ENCODE data around the gene CSNK2A1. TPM values are rescaled to one million over a fixed set of nuclear protein-coding genes. Genes with fewer than 3 reads are reported as not detected.

CSNK2A1 gene
- total and polyA plus RNA-seq, 2 of the 8 experiments (the other 6 are each of a cell fraction or from before 2014, with no cell fraction given), result 117 to 260 TPM

DNA sequence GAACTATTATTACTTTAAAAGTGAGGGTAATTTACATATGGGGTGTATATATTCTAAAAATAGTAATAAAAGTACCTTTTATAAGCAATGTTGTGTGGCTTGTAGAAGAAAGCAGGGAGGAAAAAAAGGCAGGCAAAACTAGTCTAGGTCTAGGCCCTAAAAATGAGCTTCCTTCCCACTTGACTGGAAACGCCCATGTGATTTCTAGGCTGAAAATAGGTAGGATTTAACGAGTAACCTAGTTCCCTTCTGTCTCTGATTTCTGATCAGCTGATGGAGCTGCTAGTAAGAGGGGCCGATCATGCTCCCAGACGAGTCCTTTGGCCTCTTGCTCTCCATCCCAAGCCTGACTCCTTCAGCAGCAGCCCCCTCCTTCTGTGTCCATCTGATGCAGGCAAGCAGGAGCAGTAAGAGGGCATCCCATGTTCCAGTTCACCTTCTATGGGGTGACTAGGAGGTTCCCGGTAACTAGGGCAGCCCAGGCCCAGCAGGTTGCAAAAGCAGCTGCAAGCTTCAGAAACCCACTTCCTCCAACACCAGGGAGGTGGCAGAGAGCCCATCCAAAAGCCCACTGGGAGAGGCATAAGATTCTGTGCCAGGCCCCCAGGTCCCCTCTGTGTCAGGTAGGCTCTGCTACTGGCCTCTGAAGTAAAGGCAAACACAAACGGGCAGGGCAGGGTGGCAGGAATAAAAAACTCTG lies 105.7 kb downstream of the CSNK2A1 start:
- Histone ChIP-seq H2BK20ac (ENCODE audit: low read length) (no peak overlapping the region), H3K79me2 (ENCODE audit: control insufficient read depth in 1 of 2, insufficient read depth in 2 of 2, low read length in 2 of 2) (no peaks in the 10 kb centered on the region), H3K79me1 (ENCODE audit: low read depth, low read length) (no peaks in the 10 kb centered on the region), H3K23ac (ENCODE audit: insufficient read length) (no peak overlapping the region), H2BK120ac (replicated peaks; ENCODE audit: low read depth, low read length) (no peak overlapping the region), H3K56ac (replicated peaks; ENCODE audit: insufficient read length, low read depth, low read length) (no peak overlapping the region), H4K5ac (ENCODE audit: insufficient read length, low read depth, low read length) (no peak overlapping the region), H2BK5ac (ENCODE audit: low read depth, low read length) (no peak overlapping the region), H3K9ac (replicated peaks in 1 of 4; ENCODE audit: extremely low read depth in 1 of 4, low read depth in 3 of 4, low read length in 3 of 4) (no peak overlapping the region), H4K91ac (replicated peaks; ENCODE audit: insufficient read length, low read length) (no peak overlapping the region), H3K18ac (ENCODE audit: extremely low read depth, low read length) (no peak overlapping the region), H3K27me3 (replicated peaks in 1 of 4; ENCODE audit: control insufficient read depth in 3 of 4, extremely low read depth in 1 of 4, insufficient read depth in 3 of 4, low read length in 3 of 4) (peaks cover 0 to 11% (median 2%) of the 10 kb centered on the region in 4 experiments; a peak in 4 of 7 replicates), H2AFZ (ENCODE audit: low read length) (no peak overlapping the region), H3K4me1 (replicated peaks in 1 of 4; ENCODE audit: control insufficient read depth in 3 of 4, insufficient read depth in 4 of 4, low read length in 3 of 4) (peaks cover 0 to 13% (median 5%) of the 10 kb centered on the region in 4 experiments; a peak in 6 of 7 replicates), H2BK15ac (ENCODE audit: low read length) (no peak overlapping the region), H3K14ac (ENCODE audit: insufficient read length) (no peak overlapping the region), H2BK12ac (ENCODE audit: low read depth, low read length) (no peak overlapping the region), H3K4me2 (ENCODE audit: insufficient read depth in 1 of 2, low read depth in 2 of 2, low read length in 2 of 2) (no peak overlapping the region), H3K23me2 (ENCODE audit: low read depth, low read length) (no peaks in the 10 kb centered on the region), H4K8ac (ENCODE audit: extremely low read depth, insufficient read depth, low read length) (no peak overlapping the region), H2AK5ac (ENCODE audit: low read depth, low read length) (no peak overlapping the region), H3K27ac (ENCODE audit: low read depth, low read length) (no peak overlapping the region), H3K36me3 (ENCODE audit: control insufficient read depth in 2 of 4, insufficient read depth in 4 of 4, low read length in 3 of 4) (peaks cover 19 to 62% (median 37%) of the 10 kb centered on the region in 4 experiments; a peak in 7 of 8 replicates), H4K20me1 (replicated peaks in 1 of 2; ENCODE audit: control insufficient read depth in 1 of 2, insufficient read depth in 2 of 2, low read length in 2 of 2) (peaks cover 2 to 26% of the 10 kb centered on the region in 2 experiments), H3K4me3 (ENCODE audit: extremely low read depth in 1 of 4, insufficient read depth in 2 of 4, low read depth in 3 of 4, low read length in 4 of 4) (no peak overlapping the region), H3K4ac (replicated peaks; ENCODE audit: insufficient read length, low read depth, low read length) (no peak overlapping the region), H3K9me3 (ENCODE audit: insufficient read depth in 2 of 2, low read depth in 1 of 2, low read length in 1 of 2) (no peaks in the 10 kb centered on the region)
- ChIA-PET POLR2A (ENCODE audit: partially characterized antibody) (interaction anchor here (1.0 to 1.7 kb wide), 4 partner anchors 8 to 57 kb away, joined by 3 to 4 read pairs (median 4); partner anchors contain the start of gene TRIB3), CTCF (ENCODE audit: partially characterized antibody) (interaction anchor here (0.9 to 4.1 kb wide), 5 partner anchors 11 to 302 kb away, joined by 3 to 16 read pairs (median 3); no protein-coding TSS in a partner anchor)
- WGBS, 2 experiments (ENCODE audit: extremely low coverage in 1 of 2, insufficient coverage in 1 of 2, insufficient read length in 1 of 2, insufficient replicate concordance in 2 of 2, low coverage in 1 of 2, low lambda C conversion rate in 2 of 2, missing lambda C conversion rate in 1 of 2), result 90% methylated on average over 6 of the region's 6 CpGs; no CpG with 5 or more reads in 1 of the 2 experiments
- DNase-seq (ENCODE audit: low read depth in 1 of 2, low spot score in 2 of 2), result no peak
- no peak for FAIRE-seq
- TF ChIP-seq, protein P1, sequence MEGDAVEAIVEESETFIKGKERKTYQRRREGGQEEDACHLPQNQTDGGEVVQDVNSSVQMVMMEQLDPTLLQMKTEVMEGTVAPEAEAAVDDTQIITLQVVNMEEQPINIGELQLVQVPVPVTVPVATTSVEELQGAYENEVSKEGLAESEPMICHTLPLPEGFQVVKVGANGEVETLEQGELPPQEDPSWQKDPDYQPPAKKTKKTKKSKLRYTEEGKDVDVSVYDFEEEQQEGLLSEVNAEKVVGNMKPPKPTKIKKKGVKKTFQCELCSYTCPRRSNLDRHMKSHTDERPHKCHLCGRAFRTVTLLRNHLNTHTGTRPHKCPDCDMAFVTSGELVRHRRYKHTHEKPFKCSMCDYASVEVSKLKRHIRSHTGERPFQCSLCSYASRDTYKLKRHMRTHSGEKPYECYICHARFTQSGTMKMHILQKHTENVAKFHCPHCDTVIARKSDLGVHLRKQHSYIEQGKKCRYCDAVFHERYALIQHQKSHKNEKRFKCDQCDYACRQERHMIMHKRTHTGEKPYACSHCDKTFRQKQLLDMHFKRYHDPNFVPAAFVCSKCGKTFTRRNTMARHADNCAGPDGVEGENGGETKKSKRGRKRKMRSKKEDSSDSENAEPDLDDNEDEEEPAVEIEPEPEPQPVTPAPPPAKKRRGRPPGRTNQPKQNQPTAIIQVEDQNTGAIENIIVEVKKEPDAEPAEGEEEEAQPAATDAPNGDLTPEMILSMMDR (IDR thresholded peaks at IDR 0.05; ENCODE audit: control extremely low read depth in 1 of 3, insufficient read depth in 1 of 3, low read depth in 1 of 3, low read length in 3 of 3), result no peak
- TF ChIP-seq NRF1 (IDR thresholded peaks at IDR 0.05; ENCODE audit: low read depth, low read length) (no peak), FOSL1 (IDR thresholded peaks at IDR 0.05; ENCODE audit: insufficient read depth, low read depth, low read length) (no peak), SUZ12 (IDR thresholded peaks at IDR 0.05; ENCODE audit: low read length) (no peak), RFX5 (IDR thresholded peaks at IDR 0.05; ENCODE audit: borderline replicate concordance, low read depth, low read length) (no peak), POLR2AphosphoS5 (IDR thresholded peaks at IDR 0.05; ENCODE audit: low read depth, low read length) (no peak), YY1 (IDR thresholded peaks at IDR 0.05; ENCODE audit: low read depth, low read length) (no peak), CEBPB (IDR thresholded peaks at IDR 0.05; ENCODE audit: low read depth, low read length) (no peak), TAF1 (IDR thresholded peaks at IDR 0.05; ENCODE audit: low read depth, low read length) (no peak)
- TF ChIP-seq, protein P2, sequence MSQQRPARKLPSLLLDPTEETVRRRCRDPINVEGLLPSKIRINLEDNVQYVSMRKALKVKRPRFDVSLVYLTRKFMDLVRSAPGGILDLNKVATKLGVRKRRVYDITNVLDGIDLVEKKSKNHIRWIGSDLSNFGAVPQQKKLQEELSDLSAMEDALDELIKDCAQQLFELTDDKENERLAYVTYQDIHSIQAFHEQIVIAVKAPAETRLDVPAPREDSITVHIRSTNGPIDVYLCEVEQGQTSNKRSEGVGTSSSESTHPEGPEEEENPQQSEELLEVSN (IDR thresholded peaks at IDR 0.05), result no peak

Data from H1 (cell line).